Keratinocyte (primary cell): ENCODE results near the gene LTBP2.

Experiments
- EZH2 ChIP-seq: IDR thresholded peaks from one replicate; pipeline ENCODE4 v1.6.1; 2012; ENCODE audit warnings: inconsistent platforms, mild to moderate bottlenecking, low read length, moderate library complexity
- TF ChIP-seq, protein P1 (sequence below), 3 experiments: IDR thresholded peaks in 1 of 3; conservative IDR thresholded peaks in 1 of 3; optimal IDR thresholded peaks in 1 of 3; 2 replicates in 2 of 3; 3 replicates in 1 of 3; pipeline versions ENCODE3 to v1.5.1; 2011; ENCODE audit warnings: low read length in 3 of 3, mild to moderate bottlenecking in 3 of 3, moderate library complexity in 2 of 3, control low read depth in 1 of 3, inconsistent platforms in 1 of 3; ENCODE audit not compliant: insufficient read depth in 2 of 3; ENCODE audit errors: extremely low read depth in 1 of 3

DNA sequence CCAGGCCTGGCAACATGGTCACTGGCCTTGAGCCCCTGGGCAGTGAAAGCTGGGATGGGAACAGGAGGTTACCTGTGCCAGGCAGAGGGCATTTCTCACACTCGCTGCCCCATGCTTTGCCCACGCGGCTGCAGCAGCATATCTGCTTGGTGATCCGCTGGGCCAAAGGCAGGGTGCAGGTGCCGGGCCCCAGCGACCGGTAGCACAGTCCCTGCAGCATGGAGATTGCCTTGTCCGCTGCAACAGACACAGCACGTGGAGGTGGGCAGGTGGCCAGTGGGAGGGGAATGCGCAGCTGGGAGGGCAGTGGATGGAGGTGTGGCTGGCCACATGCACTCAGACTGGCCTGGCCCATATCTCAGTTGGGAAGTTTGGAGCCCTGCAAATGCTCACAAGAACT, 83.2 kb downstream of the LTBP2 start:
- TF ChIP-seq, protein P1, sequence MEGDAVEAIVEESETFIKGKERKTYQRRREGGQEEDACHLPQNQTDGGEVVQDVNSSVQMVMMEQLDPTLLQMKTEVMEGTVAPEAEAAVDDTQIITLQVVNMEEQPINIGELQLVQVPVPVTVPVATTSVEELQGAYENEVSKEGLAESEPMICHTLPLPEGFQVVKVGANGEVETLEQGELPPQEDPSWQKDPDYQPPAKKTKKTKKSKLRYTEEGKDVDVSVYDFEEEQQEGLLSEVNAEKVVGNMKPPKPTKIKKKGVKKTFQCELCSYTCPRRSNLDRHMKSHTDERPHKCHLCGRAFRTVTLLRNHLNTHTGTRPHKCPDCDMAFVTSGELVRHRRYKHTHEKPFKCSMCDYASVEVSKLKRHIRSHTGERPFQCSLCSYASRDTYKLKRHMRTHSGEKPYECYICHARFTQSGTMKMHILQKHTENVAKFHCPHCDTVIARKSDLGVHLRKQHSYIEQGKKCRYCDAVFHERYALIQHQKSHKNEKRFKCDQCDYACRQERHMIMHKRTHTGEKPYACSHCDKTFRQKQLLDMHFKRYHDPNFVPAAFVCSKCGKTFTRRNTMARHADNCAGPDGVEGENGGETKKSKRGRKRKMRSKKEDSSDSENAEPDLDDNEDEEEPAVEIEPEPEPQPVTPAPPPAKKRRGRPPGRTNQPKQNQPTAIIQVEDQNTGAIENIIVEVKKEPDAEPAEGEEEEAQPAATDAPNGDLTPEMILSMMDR (optimal IDR thresholded peaks at IDR 0.05 in 1 of 3, IDR thresholded peaks at IDR 0.05 in 1 of 3, conservative IDR thresholded peaks at IDR 0.05 in 1 of 3; ENCODE audit: extremely low read depth in 1 of 3, insufficient read depth in 2 of 3, low read length in 3 of 3): no peak
- no peak for TF ChIP-seq EZH2
